CD14-positive monocyte (primary cell): ENCODE measurements around the gene LDLRAD4. TPM values are rescaled to one million over a fixed set of nuclear protein-coding genes. Genes with fewer than 3 reads are reported as not detected.
A peak's percentile ranks its signal among the peaks of the same experiment; 100 is the strongest.

Experiments used
- DNase-seq, 3 donors: peaks; one replicate each; pipeline ENCODE4 v3.0.0-alpha.2; 2011 to 2022
- H2AFZ ChIP-seq: 2 replicates; pipeline ENCODE4 v1.6.0; 2012; ENCODE audit warnings: mild to moderate bottlenecking, low read depth, low read length, inconsistent platforms; ENCODE audit not compliant: insufficient read depth, poor library complexity, severe bottlenecking
- H3K27ac ChIP-seq, 2 donors: 1 replicate in 1 of 2; 2 replicates in 1 of 2; pipeline ENCODE4 v1.5.1; 2012 to 2013; ENCODE audit warnings: low read length in 2 of 2, control low read depth in 1 of 2, inconsistent platforms in 1 of 2, low read depth in 1 of 2, mild to moderate bottlenecking in 1 of 2
- H3K27me3 ChIP-seq, 2 donors: one replicate each; pipeline versions ENCODE4 v1.6.0 to v1.6.1; 2011 to 2013; ENCODE audit warnings: low read length in 2 of 2; ENCODE audit not compliant: control insufficient read depth in 2 of 2, insufficient read depth in 2 of 2
- H3K36me3 ChIP-seq, 2 donors: replicated peaks in 1 of 2; 1 replicate in 1 of 2; 2 replicates in 1 of 2; pipeline versions ENCODE4 v1.5.1 to v1.6.1; 2012 to 2013; ENCODE audit warnings: low read length in 2 of 2, control low read depth in 1 of 2, inconsistent platforms in 1 of 2, mild to moderate bottlenecking in 1 of 2; ENCODE audit not compliant: insufficient read depth in 2 of 2, control insufficient read depth in 1 of 2
- H3K4me1 ChIP-seq, 2 donors: 1 replicate in 1 of 2; 2 replicates in 1 of 2; pipeline versions ENCODE4 v1.5.1 to v1.6.1; 2012 to 2013; ENCODE audit warnings: low read length in 2 of 2, control low read depth in 1 of 2, inconsistent platforms in 1 of 2, mild to moderate bottlenecking in 1 of 2, moderate library complexity in 1 of 2; ENCODE audit not compliant: insufficient read depth in 2 of 2, control insufficient read depth in 1 of 2
- H3K4me2 ChIP-seq: replicated peaks from 2 replicates; pipeline ENCODE3; 2012; ENCODE audit warnings: low read length, moderate library complexity, mild to moderate bottlenecking; ENCODE audit not compliant: poor library complexity, severe bottlenecking; ENCODE audit errors: extremely low read depth
- H3K4me3 ChIP-seq, 3 experiments: fragments of 200-600 bp in 1 of 3; sonication (generic) in 1 of 3; replicated peaks in 1 of 3; 1 replicate in 2 of 3; 2 replicates in 1 of 3; pipeline ENCODE4 v1.5.1; 2011 to 2013; ENCODE audit warnings: low read length in 3 of 3, mild to moderate bottlenecking in 3 of 3, control low read depth in 2 of 3, low read depth in 2 of 3, inconsistent platforms in 1 of 3, moderate library complexity in 1 of 3
- H3K79me2 ChIP-seq: 2 replicates; pipeline ENCODE4 v1.6.0; 2012; ENCODE audit warnings: mild to moderate bottlenecking, control low read depth, inconsistent platforms, low read length, moderate library complexity; ENCODE audit not compliant: insufficient read depth
- H3K9ac ChIP-seq: 2 replicates; pipeline ENCODE4 v1.6.0; 2017; ENCODE audit warnings: low read length, mild to moderate bottlenecking; ENCODE audit not compliant: insufficient read depth, poor library complexity, severe bottlenecking
- H3K9me3 ChIP-seq, 2 donors: replicated peaks in 1 of 2; 1 replicate in 1 of 2; 2 replicates in 1 of 2; pipeline versions ENCODE4 v1.5.1 to v1.6.1; 2012 to 2013; ENCODE audit warnings: low read length in 2 of 2, control low read depth in 1 of 2; ENCODE audit not compliant: control insufficient read depth in 1 of 2, insufficient read depth in 1 of 2
- H4K20me1 ChIP-seq: 2 replicates; pipeline ENCODE4 v1.6.0; 2012; ENCODE audit warnings: mild to moderate bottlenecking, low read length, control low read depth, moderate library complexity; ENCODE audit not compliant: insufficient read depth
- H3K27ac Mint-ChIP-seq, 7 donors: one replicate each; pipeline ENCODE4 v1.8.0; 2020; ENCODE audit warnings: mild to moderate bottlenecking in 7 of 7, mixed read lengths in 7 of 7, moderate library complexity in 6 of 7, inconsistent platforms in 2 of 7
- H3K27me3 Mint-ChIP-seq, 3 donors: one replicate each; pipeline ENCODE4 v1.8.0; 2021 to 2022; ENCODE audit warnings: low read depth in 3 of 3, mild to moderate bottlenecking in 3 of 3, mixed read lengths in 3 of 3, moderate library complexity in 3 of 3, inconsistent platforms in 1 of 3
- H3K36me3 Mint-ChIP-seq, 2 donors: one replicate each; pipeline ENCODE4 v1.8.0; 2020; ENCODE audit warnings: mixed read lengths in 2 of 2, inconsistent platforms in 1 of 2, mild to moderate bottlenecking in 1 of 2
- H3K4me1 Mint-ChIP-seq: one replicate; pipeline ENCODE4 v1.8.0; 2020; ENCODE audit warnings: mild to moderate bottlenecking, mixed read lengths
- H3K4me3 Mint-ChIP-seq, 2 donors: one replicate each; pipeline ENCODE4 v1.8.0; 2020; ENCODE audit warnings: mild to moderate bottlenecking in 2 of 2, mixed read lengths in 2 of 2, moderate library complexity in 1 of 2
- H3K9me3 Mint-ChIP-seq, 7 donors: one replicate each; pipeline ENCODE4 v1.8.0; 2020 to 2022; ENCODE audit warnings: mixed read lengths in 7 of 7, mild to moderate bottlenecking in 6 of 7, moderate library complexity in 6 of 7, inconsistent platforms in 2 of 7
- CTCF ChIP-seq: fragments of 200-600 bp; IDR thresholded peaks from one replicate; pipeline ENCODE4 v1.8.0; 2022; ENCODE audit warnings: antibody characterized with exemption, mild to moderate bottlenecking
- WGBS: methylation state at CpG from one replicate; pipeline ENCODE4 v1.1.5; 2013; ENCODE audit warnings: missing lambda C conversion rate; ENCODE audit not compliant: insufficient coverage; 5-methylcytosine and 5-hydroxymethylcytosine counted together
- intact Hi-C, 2 donors: fragments of 100-400 bp; cut with micrococcal nuclease; formaldehyde crosslinking; loops; one replicate each; pipeline versions ENCODE4 v1.15.0 to v1.15.1; 2023
- polyA plus RNA-seq, 3 donors: library from polyadenylated mRNA; depleted of rRNA in 1 of 3; unstranded in 2 of 3; stranded (reverse) in 1 of 3; fragments of 300-500 nt in 2 of 3; fragments of >200 nt in 1 of 3; fragmentation: Illumina TruSeq in 2 of 3; gene quantifications; 1 replicate in 2 of 3; 2 replicates in 1 of 3; pipeline ENCODE4 v1.2.3, GENCODE V29; 2012 to 2021

Gene LDLRAD4
- polyA plus RNA-seq, 3 donors = 13.5 to 15.4 (median 13.8) TPM

- H2AFZ ChIP-seq = no peak overlapping the region
- Mint-ChIP-seq H3K4me1 (no peaks in the 10 kb centered on the region), H3K27me3 (no peaks in the 10 kb centered on the region), H3K27ac (peak overlapping the region in 1 of 7 donors; percentile 47), H3K36me3 (peaks cover 12 to 15% of the 10 kb centered on the region in 2 donors), H3K4me3 (no peak overlapping the region), H3K9me3 (peaks cover 0 to 7% (median 2%) of the 10 kb centered on the region in 7 donors)
- no peak overlapping the region for H3K4me2 ChIP-seq
- no peak overlapping the region for H3K9ac ChIP-seq
- H3K79me2 ChIP-seq = no peaks in the 10 kb centered on the region
- intact Hi-C loops = no loop called here
- H3K27me3 ChIP-seq = no peaks in the 10 kb centered on the region
- H4K20me1 ChIP-seq = no peaks in the 10 kb centered on the region
- H3K27ac ChIP-seq = no peak overlapping the region
- H3K36me3 ChIP-seq = peaks cover 0 to 4% of the 10 kb centered on the region in 2 donors
- WGBS = no CpG with 5 or more reads among the region's 5 CpGs
- TF ChIP-seq CTCF = peak; percentile 42
- no peak overlapping the region for H3K4me3 ChIP-seq
- H3K4me1 ChIP-seq = no peaks in the 10 kb centered on the region
- H3K9me3 ChIP-seq = no peaks in the 10 kb centered on the region
- peak in 1 of 3 donors; percentile 5 for DNase-seq
These were observed 462.1 kb downstream of the LDLRAD4 start for GRCh38 chr18:13680612-13681011.

GRCh38 chr18:13681701-13682100 lies 463.1 kb downstream of the LDLRAD4 start:
- H3K4me1 ChIP-seq = no peaks in the 10 kb centered on the region
- Mint-ChIP-seq H3K4me1 (no peaks in the 10 kb centered on the region), H3K9me3 (peaks cover 0 to 6% (median 3%) of the 10 kb centered on the region in 7 donors), H3K27ac (no peak overlapping the region), H3K36me3 (peaks cover 12 to 15% of the 10 kb centered on the region in 2 donors), H3K27me3 (no peaks in the 10 kb centered on the region), H3K4me3 (no peak overlapping the region)
- 92% methylated on average over 2 of the region's 6 CpGs for WGBS
- no peak overlapping the region for H3K27ac ChIP-seq
- no peak for DNase-seq
- no peaks in the 10 kb centered on the region for H3K9me3 ChIP-seq
- H4K20me1 ChIP-seq = no peaks in the 10 kb centered on the region
- intact Hi-C loops = no loop called here
- peaks cover 9% of the 10 kb centered on the region for H3K79me2 ChIP-seq
- no peak overlapping the region for H3K4me2 ChIP-seq
- H3K27me3 ChIP-seq = no peaks in the 10 kb centered on the region
- no peak overlapping the region for H3K9ac ChIP-seq
- H3K4me3 ChIP-seq = no peak overlapping the region
- no peak overlapping the region for H2AFZ ChIP-seq
- peaks cover 0 to 4% of the 10 kb centered on the region in 2 donors for H3K36me3 ChIP-seq
- no peak for TF ChIP-seq CTCF
